Caco-2 (cell line): ENCODE data around the gene ISYNA1. TPM values are rescaled to one million over a fixed set of nuclear protein-coding genes. Genes with fewer than 3 reads are reported as not detected.

Experiments
- BruUV-seq: library from RNA; stranded (reverse); fragments of 400-500 nt; replicated peaks from 2 replicates; lab custom pipeline; 2021; lab: Mats Ljungman, UMichigan
- CTCF ChIA-PET: fragments of 300-600 bp; sonication (Branson Sonifier 250); formaldehyde crosslinking; loops from one replicate; lab custom pipeline; 2022; ENCODE audit warnings: antibody characterized with exemption; lab: Charles Lee
- POLR2A ChIA-PET: fragments of 300-600 bp; sonication (Branson Sonifier 250); formaldehyde crosslinking; loops from one replicate; lab custom pipeline; 2022; ENCODE audit warnings: antibody characterized with exemption; lab: Charles Lee
- DNase-seq, 2 experiments: peaks; one replicate each; pipeline versions ENCODE4 v3.0.0 to v3.0.0-alpha.2; 2020 to 2022
- H3K27me3 ChIP-seq: replicated peaks from 2 replicates; pipeline ENCODE4 v1.6.0; 2011; ENCODE audit warnings: low read length; ENCODE audit not compliant: control insufficient read depth, insufficient read depth
- H3K36me3 ChIP-seq: 2 replicates; pipeline ENCODE4 v1.5.1; 2011; ENCODE audit warnings: low read length; ENCODE audit not compliant: control insufficient read depth, insufficient read depth
- H3K4me1 ChIP-seq: fragments of 250-450 bp; sonication (Bioruptor Pico); 2 replicates; pipeline ENCODE4 v1.5.1; 2020; ENCODE audit warnings: mild to moderate bottlenecking
- H3K4me3 ChIP-seq: 2 replicates; pipeline ENCODE4 v1.5.1; 2011; ENCODE audit warnings: low read depth, mild to moderate bottlenecking, control low read depth, low read length
- H3K9me3 ChIP-seq: fragments of 250-450 bp; sonication (Bioruptor Pico); 2 replicates; pipeline ENCODE4 v1.5.1; 2020; ENCODE audit warnings: mild to moderate bottlenecking, moderate library complexity
- H3K27ac Mint-ChIP-seq: one replicate; pipeline ENCODE4 v1.8.0; 2022; ENCODE audit warnings: mixed read lengths; ENCODE audit not compliant: unreplicated experiment
- H3K27me3 Mint-ChIP-seq: one replicate; pipeline ENCODE4 v1.8.0; 2022; ENCODE audit warnings: mixed read lengths; ENCODE audit not compliant: insufficient read depth, unreplicated experiment
- H3K36me3 Mint-ChIP-seq: one replicate; pipeline ENCODE4 v1.8.0; 2022; ENCODE audit warnings: mild to moderate bottlenecking, mixed read lengths; ENCODE audit not compliant: insufficient read depth, unreplicated experiment
- H3K4me1 Mint-ChIP-seq: one replicate; pipeline ENCODE4 v1.8.0; 2022; ENCODE audit warnings: low read depth, mixed read lengths; ENCODE audit not compliant: unreplicated experiment
- H3K4me3 Mint-ChIP-seq: one replicate; pipeline ENCODE4 v1.8.0; 2022; ENCODE audit warnings: mild to moderate bottlenecking, moderate library complexity, mixed read lengths; ENCODE audit not compliant: unreplicated experiment
- H3K9me3 Mint-ChIP-seq: one replicate; pipeline ENCODE4 v1.8.0; 2022; ENCODE audit warnings: mixed read lengths; ENCODE audit not compliant: unreplicated experiment
- intact Hi-C: fragments of 100-400 bp; cut with micrococcal nuclease; formaldehyde crosslinking; loops from one replicate; pipeline ENCODE4 v1.10.0; 2022; ENCODE audit not compliant: unreplicated experiment
- total RNA-seq: library from RNA; stranded (reverse); gene quantifications from 2 replicates; pipeline ENCODE4 v1.2.3, GENCODE V29; 2022
- TF ChIP-seq, protein P1 (sequence below), 2 experiments: fragments of 200-600 bp in 1 of 2; IDR thresholded peaks; 1 replicate in 1 of 2; 2 replicates in 1 of 2; pipeline versions ENCODE4 v1.5.1 to v1.8.0; 2011 to 2022; ENCODE audit warnings: antibody characterized with exemption in 1 of 2, control low read depth in 1 of 2, inconsistent platforms in 1 of 2, low read depth in 1 of 2, low read length in 1 of 2, mild to moderate bottlenecking in 1 of 2, moderate library complexity in 1 of 2; ENCODE audit not compliant: insufficient read depth in 1 of 2, severe bottlenecking in 1 of 2, unreplicated experiment in 1 of 2

ISYNA1 gene
- total RNA-seq, 1 experiment from 2014 or later, result 65.3 TPM

DNA sequence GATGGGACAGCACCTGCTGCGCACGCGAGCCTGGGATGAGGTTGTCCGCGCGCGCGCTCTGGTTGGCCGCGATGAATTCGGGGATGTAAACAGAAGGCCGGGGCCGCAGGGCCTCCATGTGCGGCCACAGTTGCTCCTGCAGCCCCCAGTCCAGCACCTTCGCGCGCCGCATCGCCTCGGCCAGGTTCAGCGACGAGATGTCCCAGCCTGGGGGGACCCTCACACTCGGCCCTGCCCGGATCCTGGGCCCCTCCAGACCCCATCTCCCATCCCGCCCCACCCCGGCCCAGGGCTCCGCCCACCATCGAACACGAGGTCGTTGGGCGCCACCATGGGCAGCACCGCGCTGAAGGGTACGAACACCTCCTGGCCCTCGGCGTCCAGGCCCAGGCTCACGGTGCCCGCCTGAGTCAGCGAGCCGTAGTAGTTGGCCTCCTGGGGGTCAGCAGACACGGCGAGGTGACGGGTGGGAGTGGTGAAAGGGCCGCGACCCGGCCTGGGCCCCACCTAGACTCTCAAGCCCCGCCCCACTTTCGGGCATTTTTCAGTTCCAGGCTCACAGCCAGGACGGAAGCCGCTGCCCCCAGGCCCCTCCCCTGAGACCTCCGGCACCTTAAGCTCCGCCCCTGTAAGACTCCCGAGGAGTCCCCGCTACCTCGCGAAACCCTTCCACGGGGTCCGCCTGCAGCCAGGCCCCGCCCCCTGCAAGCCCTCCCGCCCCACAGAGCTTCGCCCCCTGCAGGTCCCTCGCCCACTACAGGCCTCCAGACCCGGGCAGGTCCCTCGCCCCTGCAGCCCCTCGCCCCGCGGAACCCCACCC, 1.1 kb downstream of the ISYNA1 start:
- Histone ChIP-seq H3K9me3 (no peaks in the 10 kb centered on the region), H3K27me3 (no peaks in the 10 kb centered on the region), H3K4me1 (peaks cover 10% of the 10 kb centered on the region), H3K36me3 (no peaks in the 10 kb centered on the region; the same call in 1 of the 2 replicates), H3K4me3 (peak overlapping the region; percentile 75)
- Mint-ChIP-seq H3K27ac (no peak overlapping the region), H3K9me3 (peaks cover under 1% of the 10 kb centered on the region), H3K36me3 (peaks cover 41% of the 10 kb centered on the region), H3K4me1 (peaks cover 10% of the 10 kb centered on the region), H3K27me3 (no peaks in the 10 kb centered on the region), H3K4me3 (peak overlapping the region; percentile 78)
- BruUV-seq, result no TSS peak
- POLR2A ChIA-PET, result no interaction called here
- peak; percentile 50 to 73 for DNase-seq
- intact Hi-C loops, result no loop called here
- CTCF ChIA-PET, result interaction anchor here (0.7 to 0.9 kb wide), 2 partner anchors 15 to 114 kb away, joined by 3 read pairs; partner anchors contain the start of gene LSM4
- TF ChIP-seq, protein P1, sequence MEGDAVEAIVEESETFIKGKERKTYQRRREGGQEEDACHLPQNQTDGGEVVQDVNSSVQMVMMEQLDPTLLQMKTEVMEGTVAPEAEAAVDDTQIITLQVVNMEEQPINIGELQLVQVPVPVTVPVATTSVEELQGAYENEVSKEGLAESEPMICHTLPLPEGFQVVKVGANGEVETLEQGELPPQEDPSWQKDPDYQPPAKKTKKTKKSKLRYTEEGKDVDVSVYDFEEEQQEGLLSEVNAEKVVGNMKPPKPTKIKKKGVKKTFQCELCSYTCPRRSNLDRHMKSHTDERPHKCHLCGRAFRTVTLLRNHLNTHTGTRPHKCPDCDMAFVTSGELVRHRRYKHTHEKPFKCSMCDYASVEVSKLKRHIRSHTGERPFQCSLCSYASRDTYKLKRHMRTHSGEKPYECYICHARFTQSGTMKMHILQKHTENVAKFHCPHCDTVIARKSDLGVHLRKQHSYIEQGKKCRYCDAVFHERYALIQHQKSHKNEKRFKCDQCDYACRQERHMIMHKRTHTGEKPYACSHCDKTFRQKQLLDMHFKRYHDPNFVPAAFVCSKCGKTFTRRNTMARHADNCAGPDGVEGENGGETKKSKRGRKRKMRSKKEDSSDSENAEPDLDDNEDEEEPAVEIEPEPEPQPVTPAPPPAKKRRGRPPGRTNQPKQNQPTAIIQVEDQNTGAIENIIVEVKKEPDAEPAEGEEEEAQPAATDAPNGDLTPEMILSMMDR (IDR thresholded peaks at IDR 0.05; ENCODE audit: insufficient read depth in 1 of 2, low read depth in 1 of 2, low read length in 1 of 2, severe bottlenecking in 1 of 2, unreplicated experiment in 1 of 2), result no peak

DNA sequence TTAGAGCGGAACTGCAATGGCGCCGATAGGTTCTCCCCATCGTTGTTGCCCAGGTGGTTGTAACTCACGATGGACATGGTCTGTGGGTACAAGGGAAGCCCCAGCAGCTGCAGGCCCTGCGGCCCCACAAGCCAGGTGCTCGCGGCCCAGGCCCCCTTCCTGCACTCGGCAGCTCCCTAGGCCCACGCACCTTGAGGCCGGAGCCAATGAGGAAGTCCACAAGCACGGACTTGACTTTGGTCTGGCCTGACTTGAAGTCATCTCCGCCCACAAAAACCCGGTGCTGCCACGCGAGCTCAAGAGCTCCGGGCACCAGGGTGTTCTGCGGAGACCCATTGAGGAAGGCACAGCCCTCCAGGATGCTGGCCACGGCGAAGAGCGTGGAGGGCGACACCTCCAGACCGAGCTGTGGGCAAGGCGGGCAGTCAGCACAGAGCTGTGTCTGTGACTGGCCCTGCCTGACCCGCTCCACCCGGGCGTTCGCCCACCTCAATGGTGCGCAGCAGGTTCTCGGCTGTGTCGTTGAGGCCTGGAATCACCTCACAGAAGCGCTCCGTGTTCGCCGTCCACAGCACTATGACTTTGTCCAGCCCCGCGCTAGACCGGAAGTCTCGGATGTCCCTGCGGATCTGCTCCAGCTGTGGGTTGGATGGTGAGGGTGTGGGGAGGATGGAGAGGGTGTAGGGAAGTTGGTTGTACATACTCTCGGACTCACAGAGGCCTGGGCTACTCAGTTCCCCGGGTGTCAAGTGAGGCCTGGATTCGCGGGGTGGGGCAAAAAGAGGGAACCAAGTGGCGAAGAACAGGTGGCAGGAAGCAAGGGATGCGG, 1.9 kb downstream of the ISYNA1 start:
- H3K4me1 ChIP-seq, result peaks cover 10% of the 10 kb centered on the region
- peak overlapping the region; percentile 62 for H3K4me3 Mint-ChIP-seq
- no peaks in the 10 kb centered on the region; the same call in 1 of the 2 replicates for H3K36me3 ChIP-seq
- ChIA-PET POLR2A (interaction anchor here (0.5 kb wide), 1 partner anchor 16 kb away, joined by 4 read pairs; no protein-coding TSS in a partner anchor), CTCF (no interaction called here)
- H3K4me3 ChIP-seq, result no peak overlapping the region
- H3K36me3 Mint-ChIP-seq, result peaks cover 40% of the 10 kb centered on the region
- no peak for DNase-seq
- H3K4me1 Mint-ChIP-seq, result peaks cover 10% of the 10 kb centered on the region
- no TSS peak for BruUV-seq
- TF ChIP-seq, protein P1 (IDR thresholded peaks at IDR 0.05; ENCODE audit: insufficient read depth in 1 of 2, low read depth in 1 of 2, low read length in 1 of 2, severe bottlenecking in 1 of 2, unreplicated experiment in 1 of 2), result no peak
- no peaks in the 10 kb centered on the region for H3K9me3 Mint-ChIP-seq
- H3K27me3 ChIP-seq, result no peaks in the 10 kb centered on the region
- intact Hi-C loops, result no loop called here
- H3K27me3 Mint-ChIP-seq, result no peaks in the 10 kb centered on the region
- H3K27ac Mint-ChIP-seq, result no peak overlapping the region
- no peaks in the 10 kb centered on the region for H3K9me3 ChIP-seq

DNA sequence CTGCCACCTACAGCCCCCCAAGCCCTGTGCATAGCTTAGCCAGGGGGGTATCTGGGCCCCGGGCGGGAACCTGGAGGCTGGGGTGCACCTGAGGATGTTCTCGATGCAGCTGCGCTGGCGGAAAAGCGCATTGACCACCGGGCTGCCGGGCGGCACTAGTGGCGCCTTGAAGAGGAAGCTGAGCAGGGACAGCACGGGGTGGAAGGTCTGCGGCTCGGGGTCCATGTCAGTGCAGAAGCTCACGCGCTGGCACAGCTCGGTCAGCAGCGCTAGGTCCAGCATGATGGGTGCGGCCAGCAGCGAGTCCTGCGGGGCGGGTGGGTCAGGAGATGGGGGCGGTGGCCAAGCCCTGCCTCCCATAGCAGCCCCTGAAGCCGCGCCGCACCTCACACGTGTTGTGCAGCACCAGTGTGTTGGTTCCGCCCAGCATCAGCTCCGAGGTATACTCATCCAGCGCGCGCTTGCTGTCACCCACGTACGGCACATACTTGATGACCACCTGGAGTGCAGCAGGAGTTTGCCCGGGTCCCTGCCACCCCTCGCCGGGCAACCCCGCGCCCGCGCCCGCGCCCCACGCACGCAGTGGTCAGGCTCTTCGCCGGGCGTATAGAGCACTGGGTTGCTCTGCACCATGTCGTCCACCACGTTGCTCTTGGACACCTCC, 2.6 kb downstream of the ISYNA1 start:
- TSS peak; percentile 58 for BruUV-seq
- Histone ChIP-seq H3K9me3 (no peaks in the 10 kb centered on the region), H3K36me3 (no peaks in the 10 kb centered on the region; the same call in 1 of the 2 replicates), H3K4me1 (peaks cover 10% of the 10 kb centered on the region), H3K27me3 (no peaks in the 10 kb centered on the region), H3K4me3 (no peak overlapping the region)
- H3K36me3 Mint-ChIP-seq, result peaks cover 40% of the 10 kb centered on the region
- peaks cover 10% of the 10 kb centered on the region for H3K4me1 Mint-ChIP-seq
- CTCF ChIA-PET, result no interaction called here
- H3K9me3 Mint-ChIP-seq, result no peaks in the 10 kb centered on the region
- no peaks in the 10 kb centered on the region for H3K27me3 Mint-ChIP-seq
- H3K4me3 Mint-ChIP-seq, result no peak overlapping the region
- TF ChIP-seq, protein P1 (IDR thresholded peaks at IDR 0.05; ENCODE audit: insufficient read depth in 1 of 2, low read depth in 1 of 2, low read length in 1 of 2, severe bottlenecking in 1 of 2, unreplicated experiment in 1 of 2), result no peak
- no peak for DNase-seq
- H3K27ac Mint-ChIP-seq, result no peak overlapping the region
- intact Hi-C loops, result no loop called here
- POLR2A ChIA-PET, result no interaction called here
